K562 (cell line): ENCODE data around the gene RUVBL2. TPM values are rescaled to one million over a fixed set of nuclear protein-coding genes. Genes with fewer than 3 reads are reported as not detected.

Experiments
- ASH1L ChIP-seq: fragments of 450-650 bp; IDR thresholded peaks from 2 replicates; pipeline ENCODE4 v1.6.1; 2018; ENCODE audit warnings: borderline replicate concordance, mild to moderate bottlenecking, low read depth; ENCODE audit not compliant: partially characterized antibody
- ETV6 ChIP-seq, 3 experiments: fragments of 150-350 bp in 1 of 3; sonication (generic) in 1 of 3; formaldehyde crosslinking in 1 of 3; IDR thresholded peaks; 2 replicates each; pipeline versions ENCODE4 v1.6.1 to v1.8.0; 2014 to 2022; ENCODE audit warnings: borderline replicate concordance in 2 of 3, low read depth in 2 of 3, antibody characterized with exemption in 1 of 3, low read length in 1 of 3, mild to moderate bottlenecking in 1 of 3, missing genetic modification reagents in 1 of 3
- GABPB2 ChIP-seq: fragments of 250-450 bp; sonication (Bioruptor Pico); conservative IDR thresholded peaks from 2 replicates; pipeline ENCODE4 v1.5.1; 2021; ENCODE audit warnings: mild to moderate bottlenecking
- OTX1 ChIP-seq: fragments of 450-650 bp; formaldehyde crosslinking; IDR thresholded peaks from 2 replicates; pipeline ENCODE4 v1.4.0; 2022; ENCODE audit warnings: mild to moderate bottlenecking
- RBM14 ChIP-seq: fragments of 200-400 bp; formaldehyde crosslinking; IDR thresholded peaks from 2 replicates; pipeline ENCODE4 v1.6.1; 2018; ENCODE audit warnings: low read depth, mild to moderate bottlenecking, low read length, moderate library complexity, borderline replicate concordance; ENCODE audit not compliant: insufficient read depth
- SRSF7 ChIP-seq: fragments of 200-400 bp; formaldehyde crosslinking; optimal IDR thresholded peaks from 2 replicates; pipeline ENCODE3; 2017; ENCODE audit warnings: mild to moderate bottlenecking, low read depth, low read length
- STAG1 ChIP-seq: sonication (generic); formaldehyde crosslinking; IDR thresholded peaks from 2 replicates; pipeline ENCODE4 v1.5.0; 2020; ENCODE audit warnings: missing genetic modification reagents, borderline replicate concordance
- ZNF146 ChIP-seq: IDR thresholded peaks from one replicate; pipeline ENCODE4 v1.6.1; 2018; ENCODE audit warnings: missing compliant biosample characterization; ENCODE audit not compliant: unreplicated experiment
- polyA plus RNA-seq, 8 experiments: library from polyadenylated mRNA; depleted of rRNA in 4 of 8; stranded (reverse) in 5 of 8; unstranded in 3 of 8; fragments of >200 nt; fragmentation: Nextera tagmentation in 2 of 8; fragmentation: Illumina TruSeq in 1 of 8; extraction: Ambion mirVana in 2 of 8; extraction: Trizol in 1 of 8; gene quantifications; 2 replicates each; pipeline versions ENCODE4 v1.2.1 to v1.2.3, GENCODE V29; 2011 to 2014; ENCODE audit warnings: inconsistent platforms in 1 of 8, missing spikeins in 1 of 8
- total RNA-seq, 7 experiments: library from RNA; depleted of rRNA in 6 of 7; stranded (reverse); fragments of >200 nt in 6 of 7; fragmentation: Illumina TruSeq in 2 of 7; extraction: Trizol in 2 of 7; gene quantifications; 2 replicates each; pipeline versions ENCODE4 v1.2.1 to v1.2.3, GENCODE V29; 2011 to 2021; ENCODE audit warnings: low replicate concordance in 1 of 7
- TF ChIP-seq, protein P1 (sequence below): conservative IDR thresholded peaks from 2 replicates; pipeline ENCODE4 v1.6.1; 2011; ENCODE audit warnings: low read depth, mild to moderate bottlenecking, low read length; ENCODE audit not compliant: control insufficient read depth
- TF ChIP-seq, protein P2 (sequence below), 2 experiments: IDR thresholded peaks in 1 of 2; conservative IDR thresholded peaks in 1 of 2; 2 replicates each; pipeline ENCODE4 v1.6.1; 2016; ENCODE audit warnings: low read depth in 2 of 2, mild to moderate bottlenecking in 1 of 2, missing compliant biosample characterization in 1 of 2, missing genetic modification characterization in 1 of 2, moderate library complexity in 1 of 2
- TF ChIP-seq, protein P3 (sequence below), 3 experiments: IDR thresholded peaks in 2 of 3; conservative IDR thresholded peaks in 1 of 3; 2 replicates each; pipeline ENCODE4 v1.5.1; 2011 to 2012; ENCODE audit warnings: low read length in 3 of 3, mild to moderate bottlenecking in 3 of 3, control low read depth in 2 of 3, improper control_type of control experiment in 1 of 3, inconsistent platforms in 1 of 3, low read depth in 1 of 3, mixed read lengths in 1 of 3, moderate library complexity in 1 of 3; ENCODE audit not compliant: insufficient read depth in 2 of 3
- TF ChIP-seq, protein P4 (sequence below): sonication (generic); formaldehyde crosslinking; IDR thresholded peaks from 2 replicates; pipeline ENCODE4 v1.8.1; 2023; ENCODE audit warnings: mild to moderate bottlenecking, missing genetic modification reagents
- TF ChIP-seq, protein P5 (sequence below): sonication (generic); formaldehyde crosslinking; IDR thresholded peaks from 2 replicates; pipeline ENCODE4 v1.8.1; 2023; ENCODE audit warnings: mild to moderate bottlenecking, missing genetic modification reagents

RUVBL2 gene
- total and polyA plus RNA-seq, 9 of the 15 experiments (the other 6 are each of a cell fraction or from before 2014, with no cell fraction given): 71.4 to 453 (median 237) TPM

DNA sequence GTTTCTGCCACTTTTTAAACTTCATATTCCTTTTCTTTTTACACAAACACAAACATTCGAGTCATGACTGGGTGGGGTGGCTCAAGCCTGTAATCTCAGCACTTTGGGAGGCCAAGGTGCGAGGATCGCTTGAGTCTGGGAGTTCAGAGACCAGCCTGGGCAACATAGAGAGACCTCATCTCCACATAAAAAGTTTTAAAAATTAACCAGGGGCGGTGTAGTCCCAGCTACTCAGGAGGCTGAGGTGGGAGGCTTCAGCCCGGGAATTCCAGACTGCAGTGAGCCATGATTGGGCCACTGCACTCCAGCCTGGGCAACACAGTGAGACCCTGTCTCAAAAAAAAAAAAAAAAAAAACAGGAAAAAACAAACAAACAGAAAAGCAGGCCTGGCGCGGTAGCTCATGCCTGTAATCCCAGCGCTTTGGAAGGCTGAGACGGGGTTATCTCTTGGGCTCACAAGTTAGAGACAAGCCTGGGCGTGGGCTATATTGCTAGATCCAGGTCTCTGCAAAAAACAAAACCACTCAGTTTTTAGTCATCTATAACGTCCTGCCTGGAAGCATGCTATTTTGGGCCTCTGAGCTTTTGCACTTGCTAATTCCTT lies 39.6 kb upstream of the RUVBL2 start (continued):
- TF ChIP-seq, protein P1, sequence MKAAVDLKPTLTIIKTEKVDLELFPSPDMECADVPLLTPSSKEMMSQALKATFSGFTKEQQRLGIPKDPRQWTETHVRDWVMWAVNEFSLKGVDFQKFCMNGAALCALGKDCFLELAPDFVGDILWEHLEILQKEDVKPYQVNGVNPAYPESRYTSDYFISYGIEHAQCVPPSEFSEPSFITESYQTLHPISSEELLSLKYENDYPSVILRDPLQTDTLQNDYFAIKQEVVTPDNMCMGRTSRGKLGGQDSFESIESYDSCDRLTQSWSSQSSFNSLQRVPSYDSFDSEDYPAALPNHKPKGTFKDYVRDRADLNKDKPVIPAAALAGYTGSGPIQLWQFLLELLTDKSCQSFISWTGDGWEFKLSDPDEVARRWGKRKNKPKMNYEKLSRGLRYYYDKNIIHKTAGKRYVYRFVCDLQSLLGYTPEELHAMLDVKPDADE: no peak
- no peak for TF ChIP-seq STAG1 (CRISPR knock-in tag)
- TF ChIP-seq SRSF7: no peak
- TF ChIP-seq, protein P2, sequence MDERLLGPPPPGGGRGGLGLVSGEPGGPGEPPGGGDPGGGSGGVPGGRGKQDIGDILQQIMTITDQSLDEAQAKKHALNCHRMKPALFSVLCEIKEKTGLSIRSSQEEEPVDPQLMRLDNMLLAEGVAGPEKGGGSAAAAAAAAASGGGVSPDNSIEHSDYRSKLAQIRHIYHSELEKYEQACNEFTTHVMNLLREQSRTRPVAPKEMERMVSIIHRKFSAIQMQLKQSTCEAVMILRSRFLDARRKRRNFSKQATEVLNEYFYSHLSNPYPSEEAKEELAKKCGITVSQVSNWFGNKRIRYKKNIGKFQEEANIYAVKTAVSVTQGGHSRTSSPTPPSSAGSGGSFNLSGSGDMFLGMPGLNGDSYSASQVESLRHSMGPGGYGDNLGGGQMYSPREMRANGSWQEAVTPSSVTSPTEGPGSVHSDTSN (CRISPR knock-in tag; IDR thresholded peaks at IDR 0.05; ENCODE audit: low read depth): no peak
- TF ChIP-seq, protein P2 (tag; conservative IDR thresholded peaks at IDR 0.05; ENCODE audit: low read depth): 0 out of 2 replicates have a peak, but pooled peaks have one; percentile 14
- TF ChIP-seq, protein P3, sequence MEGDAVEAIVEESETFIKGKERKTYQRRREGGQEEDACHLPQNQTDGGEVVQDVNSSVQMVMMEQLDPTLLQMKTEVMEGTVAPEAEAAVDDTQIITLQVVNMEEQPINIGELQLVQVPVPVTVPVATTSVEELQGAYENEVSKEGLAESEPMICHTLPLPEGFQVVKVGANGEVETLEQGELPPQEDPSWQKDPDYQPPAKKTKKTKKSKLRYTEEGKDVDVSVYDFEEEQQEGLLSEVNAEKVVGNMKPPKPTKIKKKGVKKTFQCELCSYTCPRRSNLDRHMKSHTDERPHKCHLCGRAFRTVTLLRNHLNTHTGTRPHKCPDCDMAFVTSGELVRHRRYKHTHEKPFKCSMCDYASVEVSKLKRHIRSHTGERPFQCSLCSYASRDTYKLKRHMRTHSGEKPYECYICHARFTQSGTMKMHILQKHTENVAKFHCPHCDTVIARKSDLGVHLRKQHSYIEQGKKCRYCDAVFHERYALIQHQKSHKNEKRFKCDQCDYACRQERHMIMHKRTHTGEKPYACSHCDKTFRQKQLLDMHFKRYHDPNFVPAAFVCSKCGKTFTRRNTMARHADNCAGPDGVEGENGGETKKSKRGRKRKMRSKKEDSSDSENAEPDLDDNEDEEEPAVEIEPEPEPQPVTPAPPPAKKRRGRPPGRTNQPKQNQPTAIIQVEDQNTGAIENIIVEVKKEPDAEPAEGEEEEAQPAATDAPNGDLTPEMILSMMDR (IDR thresholded peaks at IDR 0.05 in 2 of 3, conservative IDR thresholded peaks at IDR 0.05 in 1 of 3; ENCODE audit: insufficient read depth in 2 of 3, low read depth in 1 of 3, low read length in 3 of 3): no peak
- TF ChIP-seq, protein P4, sequence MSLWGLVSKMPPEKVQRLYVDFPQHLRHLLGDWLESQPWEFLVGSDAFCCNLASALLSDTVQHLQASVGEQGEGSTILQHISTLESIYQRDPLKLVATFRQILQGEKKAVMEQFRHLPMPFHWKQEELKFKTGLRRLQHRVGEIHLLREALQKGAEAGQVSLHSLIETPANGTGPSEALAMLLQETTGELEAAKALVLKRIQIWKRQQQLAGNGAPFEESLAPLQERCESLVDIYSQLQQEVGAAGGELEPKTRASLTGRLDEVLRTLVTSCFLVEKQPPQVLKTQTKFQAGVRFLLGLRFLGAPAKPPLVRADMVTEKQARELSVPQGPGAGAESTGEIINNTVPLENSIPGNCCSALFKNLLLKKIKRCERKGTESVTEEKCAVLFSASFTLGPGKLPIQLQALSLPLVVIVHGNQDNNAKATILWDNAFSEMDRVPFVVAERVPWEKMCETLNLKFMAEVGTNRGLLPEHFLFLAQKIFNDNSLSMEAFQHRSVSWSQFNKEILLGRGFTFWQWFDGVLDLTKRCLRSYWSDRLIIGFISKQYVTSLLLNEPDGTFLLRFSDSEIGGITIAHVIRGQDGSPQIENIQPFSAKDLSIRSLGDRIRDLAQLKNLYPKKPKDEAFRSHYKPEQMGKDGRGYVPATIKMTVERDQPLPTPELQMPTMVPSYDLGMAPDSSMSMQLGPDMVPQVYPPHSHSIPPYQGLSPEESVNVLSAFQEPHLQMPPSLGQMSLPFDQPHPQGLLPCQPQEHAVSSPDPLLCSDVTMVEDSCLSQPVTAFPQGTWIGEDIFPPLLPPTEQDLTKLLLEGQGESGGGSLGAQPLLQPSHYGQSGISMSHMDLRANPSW: no peak
- no peak for TF ChIP-seq ZNF146 (CRISPR knock-in tag)
- TF ChIP-seq GABPB2 (CRISPR knock-in tag): no peak
- no peak for TF ChIP-seq RBM14
- no peak for TF ChIP-seq ASH1L
- TF ChIP-seq OTX1 (CRISPR knock-in tag): no peak
- TF ChIP-seq ETV6 (IDR thresholded peaks at IDR 0.05; ENCODE audit: borderline replicate concordance in 1 of 2, low read depth in 2 of 2, low read length in 1 of 2): no peak
- TF ChIP-seq ETV6 (CRISPR knock-in tag; IDR thresholded peaks at IDR 0.05; ENCODE audit: borderline replicate concordance): no peak
- TF ChIP-seq, protein P5, sequence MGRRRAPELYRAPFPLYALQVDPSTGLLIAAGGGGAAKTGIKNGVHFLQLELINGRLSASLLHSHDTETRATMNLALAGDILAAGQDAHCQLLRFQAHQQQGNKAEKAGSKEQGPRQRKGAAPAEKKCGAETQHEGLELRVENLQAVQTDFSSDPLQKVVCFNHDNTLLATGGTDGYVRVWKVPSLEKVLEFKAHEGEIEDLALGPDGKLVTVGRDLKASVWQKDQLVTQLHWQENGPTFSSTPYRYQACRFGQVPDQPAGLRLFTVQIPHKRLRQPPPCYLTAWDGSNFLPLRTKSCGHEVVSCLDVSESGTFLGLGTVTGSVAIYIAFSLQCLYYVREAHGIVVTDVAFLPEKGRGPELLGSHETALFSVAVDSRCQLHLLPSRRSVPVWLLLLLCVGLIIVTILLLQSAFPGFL (CRISPR knock-in tag): no peak
